WERI-Rb-1 (cell line): ENCODE results near the gene CEP83.
"Not testable (repeated sequence)": the region's sequence is repeated elsewhere in the genome, so short reads cannot be mapped to it uniquely, and the experiment has no call there.

Source experiments
- DNase-seq: peaks from one replicate; pipeline ENCODE4 v3.0.0-alpha.2; 2020
- H3K27ac ChIP-seq: fragments of 250-450 bp; sonication (Bioruptor Pico); 2 replicates; pipeline ENCODE4 v1.5.1; 2020; ENCODE audit warnings: mild to moderate bottlenecking, moderate library complexity
- H3K27me3 ChIP-seq: fragments of 250-450 bp; sonication (Bioruptor Pico); 2 replicates; pipeline ENCODE4 v1.5.1; 2021; ENCODE audit warnings: mild to moderate bottlenecking, low read depth, moderate library complexity; ENCODE audit not compliant: insufficient read depth, severe bottlenecking
- H3K36me3 ChIP-seq: fragments of 250-450 bp; sonication (Bioruptor Pico); 2 replicates; pipeline ENCODE4 v1.5.1; 2020; ENCODE audit warnings: mild to moderate bottlenecking, moderate library complexity
- H3K4me3 ChIP-seq: 2 replicates; pipeline ENCODE4 v1.5.1; 2011; ENCODE audit warnings: low read depth, mild to moderate bottlenecking, control low read depth, low read length
- H3K9me3 ChIP-seq: fragments of 250-450 bp; sonication (Bioruptor Pico); 2 replicates; pipeline ENCODE4 v1.5.1; 2021; ENCODE audit warnings: mild to moderate bottlenecking, moderate library complexity; ENCODE audit not compliant: severe bottlenecking
- TF ChIP-seq, protein P1 (sequence below): IDR thresholded peaks from 2 replicates; pipeline ENCODE4 v1.5.1; 2011; ENCODE audit warnings: low read depth, mild to moderate bottlenecking, control low read depth, inconsistent platforms, low read length

CEP83 gene

DNA sequence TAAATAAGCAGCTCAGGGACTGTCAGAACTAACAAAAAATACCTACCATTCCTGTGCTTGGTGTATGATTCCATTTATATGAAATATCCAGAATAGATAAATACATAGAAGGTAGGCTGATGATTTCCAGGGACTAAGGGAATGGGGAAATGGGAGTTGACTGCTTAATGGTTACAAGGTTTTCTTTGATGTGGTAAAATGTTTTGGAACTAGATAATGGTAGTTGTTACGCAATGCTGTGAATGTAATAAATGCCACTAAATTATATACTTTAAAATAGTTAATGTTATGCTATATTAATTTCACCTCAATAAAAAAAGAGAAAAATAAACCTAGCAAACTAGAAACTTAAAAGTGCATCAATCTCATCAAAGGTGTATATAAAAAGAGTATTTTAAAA, 41.1 kb downstream of the CEP83 start:
- Histone ChIP-seq H3K27me3 (no peaks in the 10 kb centered on the region), H3K4me3 (no peak overlapping the region), H3K27ac (no peak overlapping the region), H3K9me3 (peaks cover 11% of the 10 kb centered on the region), H3K36me3 (no peaks in the 10 kb centered on the region; the same call in 1 of the 2 replicates)
- DNase-seq = no peak
- TF ChIP-seq, protein P1, sequence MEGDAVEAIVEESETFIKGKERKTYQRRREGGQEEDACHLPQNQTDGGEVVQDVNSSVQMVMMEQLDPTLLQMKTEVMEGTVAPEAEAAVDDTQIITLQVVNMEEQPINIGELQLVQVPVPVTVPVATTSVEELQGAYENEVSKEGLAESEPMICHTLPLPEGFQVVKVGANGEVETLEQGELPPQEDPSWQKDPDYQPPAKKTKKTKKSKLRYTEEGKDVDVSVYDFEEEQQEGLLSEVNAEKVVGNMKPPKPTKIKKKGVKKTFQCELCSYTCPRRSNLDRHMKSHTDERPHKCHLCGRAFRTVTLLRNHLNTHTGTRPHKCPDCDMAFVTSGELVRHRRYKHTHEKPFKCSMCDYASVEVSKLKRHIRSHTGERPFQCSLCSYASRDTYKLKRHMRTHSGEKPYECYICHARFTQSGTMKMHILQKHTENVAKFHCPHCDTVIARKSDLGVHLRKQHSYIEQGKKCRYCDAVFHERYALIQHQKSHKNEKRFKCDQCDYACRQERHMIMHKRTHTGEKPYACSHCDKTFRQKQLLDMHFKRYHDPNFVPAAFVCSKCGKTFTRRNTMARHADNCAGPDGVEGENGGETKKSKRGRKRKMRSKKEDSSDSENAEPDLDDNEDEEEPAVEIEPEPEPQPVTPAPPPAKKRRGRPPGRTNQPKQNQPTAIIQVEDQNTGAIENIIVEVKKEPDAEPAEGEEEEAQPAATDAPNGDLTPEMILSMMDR = no peak

DNA sequence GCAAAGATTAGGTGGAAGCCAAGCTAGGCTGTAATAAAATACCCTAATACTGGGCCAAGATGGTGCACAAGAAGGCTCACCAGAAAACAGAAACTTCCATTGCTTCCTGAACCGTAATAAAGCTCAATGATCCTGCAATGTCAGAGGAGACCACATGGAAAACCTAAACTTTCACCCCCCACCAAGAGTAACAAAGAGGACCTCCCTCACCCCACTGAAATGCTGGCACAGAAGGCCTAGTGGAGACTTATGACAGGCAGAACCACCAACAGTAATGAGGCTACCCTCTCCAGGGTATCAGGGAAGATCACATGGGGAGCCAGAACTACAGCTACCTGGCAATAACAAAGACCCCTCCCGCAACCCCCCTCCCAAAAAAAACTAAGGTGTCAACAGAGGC, 43.1 kb downstream of the CEP83 start:
- Histone ChIP-seq H3K27me3 (no peaks in the 10 kb centered on the region), H3K9me3 (peaks cover 1% of the 10 kb centered on the region), H3K27ac (no peak overlapping the region), H3K36me3 (no peaks in the 10 kb centered on the region), H3K4me3 (no peak overlapping the region)
- DNase-seq = no peak
- TF ChIP-seq, protein P1 = no peak

DNA sequence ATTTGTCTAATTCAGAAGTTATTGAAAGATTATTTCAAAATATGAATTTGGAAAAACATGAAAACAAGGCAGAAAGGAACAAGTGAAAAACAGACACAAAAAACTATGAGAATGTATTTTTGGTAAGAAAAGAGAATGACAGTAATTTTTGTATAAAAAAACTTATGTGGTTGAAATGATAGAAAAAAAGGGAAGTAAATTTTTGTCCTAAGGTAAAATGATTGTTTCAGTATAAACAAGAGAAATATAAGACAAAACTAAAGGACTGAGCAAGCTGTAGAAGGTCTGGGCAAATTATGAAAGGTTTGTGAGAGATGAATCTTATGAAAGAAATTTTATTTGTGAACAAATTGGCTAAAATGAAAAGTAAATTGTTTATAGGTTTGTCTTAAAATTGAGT, 44.6 kb downstream of the CEP83 start:
- Histone ChIP-seq H3K9me3 (no peaks in the 10 kb centered on the region), H3K4me3 (no peak overlapping the region), H3K27me3 (no peaks in the 10 kb centered on the region), H3K36me3 (no peaks in the 10 kb centered on the region), H3K27ac (no peak overlapping the region)
- DNase-seq = no peak
- TF ChIP-seq, protein P1 = no peak

DNA sequence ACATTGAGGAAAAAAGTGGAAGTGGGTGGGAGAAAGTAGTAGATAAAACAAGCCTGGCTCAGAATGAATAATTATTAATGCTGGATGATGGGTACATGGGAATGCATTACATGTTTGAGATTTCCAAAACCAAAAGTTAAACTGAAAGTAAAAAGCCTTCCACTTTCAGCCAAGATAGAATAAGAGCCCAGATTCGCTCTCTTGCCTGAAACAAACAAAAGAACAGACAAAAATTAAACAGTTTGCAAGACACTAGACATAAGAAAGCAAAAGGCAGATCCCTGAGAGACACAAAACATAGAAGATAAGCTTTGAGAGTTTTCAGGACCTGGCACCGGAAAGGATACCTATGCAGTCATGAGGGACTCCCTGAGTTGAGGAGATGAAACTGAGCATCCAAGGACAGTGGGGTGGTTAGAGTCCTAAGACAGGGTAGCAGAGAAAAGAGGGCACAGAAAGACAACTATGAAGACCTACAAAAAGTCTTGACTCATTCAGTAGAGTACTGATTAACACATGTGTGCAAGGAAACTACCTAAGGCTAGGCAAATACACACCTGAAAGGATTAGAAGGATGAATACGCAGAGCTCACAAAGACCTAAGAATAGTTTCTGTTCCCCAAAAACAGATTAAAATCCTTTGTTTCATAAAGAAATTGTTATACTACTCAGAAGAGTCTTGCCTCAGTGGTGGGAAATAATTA, 54.1 kb downstream of the CEP83 start:
- no peak overlapping the region for H3K27ac ChIP-seq
- DNase-seq = no peak
- H3K4me3 ChIP-seq = no peak overlapping the region
- H3K36me3 ChIP-seq = no peaks in the 10 kb centered on the region
- H3K9me3 ChIP-seq = no peaks in the 10 kb centered on the region
- no peaks in the 10 kb centered on the region for H3K27me3 ChIP-seq
- TF ChIP-seq, protein P1 = no peak

DNA sequence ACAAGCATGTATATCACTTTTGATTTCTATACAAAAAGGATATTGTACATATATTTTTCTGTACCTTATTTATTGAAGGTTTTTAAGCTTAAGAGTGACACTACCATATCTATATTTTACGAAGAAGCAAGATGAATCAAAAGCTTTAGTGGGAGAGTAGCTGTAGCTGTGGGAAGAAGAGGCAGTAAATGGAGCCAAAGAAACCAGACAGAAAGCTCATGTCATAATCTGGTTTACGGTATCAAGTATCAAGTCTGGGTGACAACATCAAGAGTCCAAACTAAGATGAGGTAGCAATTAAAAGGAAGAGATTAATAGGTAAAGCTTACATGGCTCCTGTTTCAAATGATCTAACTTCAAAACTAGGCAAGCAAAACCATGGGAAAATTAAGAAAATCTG, 54.8 kb downstream of the CEP83 start:
- no peak overlapping the region for H3K27ac ChIP-seq
- DNase-seq = no peak
- H3K27me3 ChIP-seq = no peaks in the 10 kb centered on the region
- no peak overlapping the region for H3K4me3 ChIP-seq
- H3K9me3 ChIP-seq = no peaks in the 10 kb centered on the region
- no peaks in the 10 kb centered on the region for H3K36me3 ChIP-seq
- TF ChIP-seq, protein P1 = no peak

DNA sequence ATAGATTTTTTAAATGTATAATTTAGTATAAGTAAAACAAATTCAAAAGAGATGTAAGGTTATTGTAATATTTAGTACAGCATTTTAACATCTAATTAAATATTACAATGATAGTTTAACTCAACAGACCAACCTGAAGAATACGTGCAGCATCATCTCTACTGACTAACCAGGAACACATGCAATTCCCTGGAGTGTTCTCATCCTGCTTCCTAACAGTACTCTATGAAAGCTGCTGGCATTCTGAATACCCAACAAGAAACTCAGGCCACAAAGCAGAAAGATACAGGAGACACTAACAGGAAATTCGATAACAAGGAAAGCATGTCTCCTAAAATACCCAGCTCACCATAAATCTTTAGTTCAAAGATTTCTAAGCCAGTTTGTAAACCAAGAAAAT, 58.3 kb downstream of the CEP83 start:
- no peaks in the 10 kb centered on the region for H3K9me3 ChIP-seq
- no peaks in the 10 kb centered on the region for H3K36me3 ChIP-seq
- H3K4me3 ChIP-seq = no peak overlapping the region
- DNase-seq = no peak
- H3K27me3 ChIP-seq = no peaks in the 10 kb centered on the region
- H3K27ac ChIP-seq = no peak overlapping the region
- TF ChIP-seq, protein P1 = no peak

DNA sequence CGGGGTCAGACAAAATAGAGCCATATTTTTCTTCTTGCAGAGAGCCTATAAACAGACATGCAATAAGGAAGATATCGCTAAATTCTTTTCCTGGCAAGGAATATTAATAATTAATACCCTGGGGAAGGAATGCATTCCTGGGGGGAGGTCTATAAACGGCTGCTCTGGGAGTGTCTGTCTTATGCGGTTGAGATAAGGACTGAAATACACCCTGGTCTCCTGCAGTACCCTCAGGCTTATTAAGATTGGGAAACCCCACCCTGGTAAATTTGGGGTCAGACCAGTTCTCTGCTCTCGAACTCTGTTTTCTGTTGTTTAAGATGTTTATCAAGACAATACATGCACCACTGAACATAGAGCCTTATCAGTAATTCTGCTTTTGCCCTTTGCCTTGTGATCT, 61.0 kb downstream of the CEP83 start:
- H3K27me3 ChIP-seq, H3K36me3 ChIP-seq, H3K27ac ChIP-seq, DNase-seq, H3K4me3 ChIP-seq, H3K9me3 ChIP-seq: not testable (repeated sequence)
